ENCODE data around the gene CHDH. TPM values are rescaled to one million over a fixed set of nuclear protein-coding genes. Genes with fewer than 3 reads are reported as not detected.

The CHDH gene
- polyA plus RNA-seq, 1 donor: 8.8 TPM

Other genes starting within 250 kb of the CHDH start
- 16.7 TPM for gene IL17RB, start 149 bp upstream of the CHDH start, polyA plus RNA-seq (ENCODE audit: insufficient read length)
- gene ACTR8, start 35.7 kb upstream of the CHDH start, polyA plus RNA-seq (ENCODE audit: insufficient read length): 51.6 TPM
- 64.7 TPM for gene SELENOK, start 45.4 kb upstream of the CHDH start, polyA plus RNA-seq (ENCODE audit: insufficient read length)

All from left kidney (tissue), 1 donor.